Loucy (cell line): ENCODE data around the gene CASP5.

Experiments
- CTCF ChIP-seq: fragments of 200-600 bp; sonication (generic); conservative IDR thresholded peaks from 2 replicates; pipeline ENCODE4 v1.5.1; 2014; ENCODE audit warnings: mild to moderate bottlenecking, antibody characterized with exemption, low read length
- EZH2phosphoT487 ChIP-seq: fragments of 200-600 bp; IDR thresholded peaks from 2 replicates; pipeline ENCODE4 v1.6.1; 2018; ENCODE audit warnings: antibody characterized with exemption, mild to moderate bottlenecking, moderate library complexity, borderline replicate concordance

GRCh38 chr11:104965735-104966134 lies 57.2 kb downstream of the CASP5 start:
- TF ChIP-seq CTCF (no peak), EZH2phosphoT487 (no peak)
